ENCODE results near the gene UBE3B.

Gene UBE3B

DNA sequence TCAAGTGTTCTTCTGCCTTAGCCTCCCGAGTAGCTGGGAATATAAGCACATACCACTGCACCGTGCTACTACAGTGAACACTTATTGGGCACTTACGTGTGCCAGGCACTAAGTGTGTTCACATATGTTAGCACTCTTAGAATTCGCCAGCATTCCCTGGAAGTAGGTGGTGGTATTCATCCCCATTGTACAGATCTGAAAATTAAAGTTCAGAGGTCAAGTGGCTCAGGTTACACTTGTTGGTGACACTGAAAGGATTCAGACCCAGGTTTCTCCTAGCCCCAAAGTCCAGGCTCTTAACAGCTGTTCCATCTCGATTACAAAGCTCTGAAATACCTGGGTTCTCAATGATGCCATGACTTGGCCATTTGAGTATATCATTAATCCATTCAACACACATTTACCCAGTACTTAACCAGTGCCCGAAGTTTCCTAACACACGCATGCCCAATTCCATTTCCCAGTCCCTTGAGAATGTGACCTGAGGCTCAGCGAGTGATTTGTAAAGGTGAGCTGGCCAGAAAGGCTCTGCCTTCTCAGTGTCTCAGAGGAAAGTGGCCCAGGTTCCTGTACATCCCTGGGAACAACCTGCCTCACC is 101.0 kb downstream of the UBE3B start:
- DNase-seq, result no peak

DNA sequence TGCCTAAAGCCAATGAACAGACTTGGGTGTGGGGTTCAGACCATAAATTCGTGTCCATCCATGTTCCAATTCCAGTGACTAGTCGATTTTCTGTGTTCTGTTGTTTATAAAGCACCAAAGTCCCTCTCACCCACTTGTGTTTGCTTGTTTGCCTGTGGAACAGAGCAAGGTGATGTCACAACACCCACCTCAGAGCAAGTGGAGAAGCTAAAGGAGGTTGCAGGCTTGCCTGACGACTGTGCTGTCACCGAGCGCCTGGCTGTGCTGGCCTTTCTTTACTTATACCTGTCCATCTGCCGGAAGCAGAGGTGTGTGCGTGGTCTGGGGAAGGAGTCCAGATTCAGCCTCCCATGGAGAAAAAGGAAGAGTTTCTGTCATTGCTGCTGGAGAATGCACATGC is 102.2 kb downstream of the UBE3B start:
- DNase-seq, result no peak

DNA sequence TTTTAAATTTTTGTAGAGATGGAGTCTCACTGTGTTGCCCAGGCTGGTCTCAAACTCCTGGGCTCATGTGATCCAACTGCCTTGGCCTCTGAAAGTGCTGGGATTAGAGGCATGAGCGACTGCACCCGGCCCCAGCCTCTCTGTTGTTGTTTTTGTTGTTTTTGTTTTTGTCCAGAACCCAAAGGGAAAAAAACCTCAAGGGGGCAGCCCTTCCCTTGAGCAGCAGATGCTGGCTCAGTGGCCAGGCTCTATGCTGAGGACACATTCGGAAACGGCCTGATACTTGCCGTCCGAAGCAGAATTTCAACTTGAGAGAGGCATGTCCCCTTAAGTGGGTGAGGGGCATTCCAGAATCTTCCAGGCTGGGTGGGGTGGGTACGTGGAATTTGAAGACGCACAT is 102.8 kb downstream of the UBE3B start:
- DNase-seq, result no peak

DNA sequence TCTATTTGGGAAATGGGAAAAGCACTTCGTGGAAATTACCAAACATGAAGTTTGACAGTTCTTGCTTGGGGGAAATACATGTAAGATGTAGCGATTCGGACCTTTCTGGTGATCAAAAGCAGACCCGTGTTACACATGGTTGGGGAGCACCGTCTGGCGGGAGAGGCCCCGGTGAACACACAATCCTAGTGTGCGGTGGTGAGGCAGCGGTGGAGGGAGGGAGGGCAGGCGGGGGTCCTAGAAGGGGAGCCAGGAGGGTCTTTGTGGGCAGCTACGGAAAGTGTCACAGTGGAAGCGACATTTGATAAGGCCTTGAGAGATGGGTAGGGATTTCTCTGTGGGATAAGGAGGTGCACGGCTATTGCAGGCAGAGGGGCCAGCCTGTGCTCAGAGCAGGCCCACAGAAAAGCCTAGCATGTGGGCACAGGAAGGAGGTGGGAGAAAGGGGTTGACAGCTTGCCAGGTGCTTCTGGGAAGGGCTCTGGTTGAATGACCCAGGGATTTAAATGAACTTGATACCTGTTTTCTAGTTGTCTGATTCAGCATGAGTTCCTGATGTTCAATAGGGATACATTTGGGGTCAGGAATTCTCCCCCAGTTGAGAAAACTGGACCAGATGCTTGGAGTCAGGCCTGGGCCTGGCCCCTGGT is 103.4 kb downstream of the UBE3B start:
- no peak for DNase-seq

DNA sequence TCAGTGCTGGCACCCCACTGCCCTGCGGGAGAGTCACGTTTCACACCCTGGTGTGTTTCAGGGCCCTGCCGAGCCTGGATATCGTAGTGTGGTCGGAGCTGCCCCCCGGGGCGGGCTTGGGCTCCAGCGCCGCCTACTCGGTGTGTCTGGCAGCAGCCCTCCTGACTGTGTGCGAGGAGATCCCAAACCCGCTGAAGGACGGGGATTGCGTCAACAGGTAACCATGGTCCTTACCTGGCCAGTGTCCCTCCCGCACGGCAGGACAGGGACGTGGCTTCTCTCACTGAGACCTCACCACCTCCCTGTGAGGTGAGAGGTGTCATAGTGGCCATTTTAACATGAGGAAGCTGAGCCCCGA is 103.9 kb downstream of the UBE3B start:
- DNase-seq, result no peak

DNA sequence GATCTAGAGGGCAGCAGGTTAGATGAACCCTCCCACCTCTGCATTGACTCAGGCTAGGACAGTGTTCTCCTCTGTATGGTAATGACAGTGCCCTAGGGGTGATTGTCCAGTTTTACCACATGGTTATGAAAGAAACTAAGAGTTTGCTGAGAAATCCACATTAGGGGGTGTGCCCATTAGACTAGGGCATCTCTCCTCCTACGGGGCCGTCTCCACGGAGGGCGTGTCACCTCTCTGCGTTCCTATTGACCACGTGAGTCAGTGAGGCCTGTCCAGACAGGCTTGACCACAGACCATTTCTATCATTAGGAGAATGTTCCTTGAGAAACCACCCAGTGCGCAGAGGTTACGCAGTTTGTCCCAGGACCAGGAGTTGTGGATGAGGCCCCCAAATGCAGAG is 104.4 kb downstream of the UBE3B start:
- no peak for DNase-seq

DNA sequence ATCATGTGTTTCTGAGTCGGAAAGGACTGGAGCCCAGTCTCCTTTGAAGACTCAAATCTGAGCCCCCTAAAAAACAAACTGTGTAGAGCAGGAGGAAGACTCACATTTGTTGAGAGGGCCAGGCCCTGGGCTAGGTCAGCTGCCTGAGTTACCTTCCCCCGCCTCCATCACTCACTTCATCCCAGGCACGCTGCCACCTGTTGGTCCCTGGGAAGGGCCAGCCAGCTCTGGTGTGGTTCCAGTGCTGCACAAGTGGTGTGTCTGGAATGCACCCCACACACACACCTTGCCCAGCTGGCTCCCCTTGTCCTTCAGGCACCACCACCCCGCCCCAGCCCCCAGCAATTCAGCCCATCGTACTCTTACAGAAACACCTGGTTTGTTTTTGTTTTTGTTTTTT is 105.2 kb downstream of the UBE3B start:
- no peak for DNase-seq

DNA sequence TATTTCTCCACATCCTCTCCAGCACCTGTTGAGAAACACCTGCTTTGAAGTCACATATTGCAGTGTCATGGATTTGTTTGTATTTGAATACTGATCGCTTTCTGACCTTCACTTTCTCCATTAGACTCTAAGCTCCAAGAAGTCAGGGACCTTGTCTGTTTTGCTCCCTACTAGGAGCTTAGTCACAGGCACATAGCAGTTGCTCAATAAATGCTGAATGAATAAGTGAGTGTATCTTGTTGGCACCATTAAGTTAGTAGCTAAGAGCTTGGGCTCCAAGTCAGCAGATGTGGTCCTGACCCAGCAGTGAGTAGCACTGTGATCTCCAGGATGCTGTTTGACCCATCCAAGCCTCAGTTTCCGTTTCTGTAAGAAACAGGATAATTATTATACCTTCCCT is 106.3 kb downstream of the UBE3B start:
- no peak for DNase-seq
